PC-3 (cell line): Measurements from ENCODE around the gene SNED1. TPM values are rescaled to one million over a fixed set of nuclear protein-coding genes. Genes with fewer than 3 reads are reported as not detected.

Source experiments
- ATAC-seq: fragments of 200-7000 bp; cut with Tn5 transposase; 2 replicates; pipeline ENCODE4 v1.9.1; 2020; ENCODE audit warnings: mild to moderate bottlenecking, moderate library complexity
- BruUV-seq: library from RNA; stranded (reverse); fragments of 400-500 nt; replicated peaks from 2 replicates; lab custom pipeline; 2021; lab: Mats Ljungman, UMichigan
- CTCF ChIA-PET: fragments of 300-600 bp; sonication (Branson Sonifier 250); formaldehyde crosslinking; loops from one replicate; lab custom pipeline; 2022; ENCODE audit warnings: antibody characterized with exemption; lab: Charles Lee
- POLR2A ChIA-PET: fragments of 300-600 bp; sonication (Branson Sonifier 250); formaldehyde crosslinking; loops from one replicate; lab custom pipeline; 2022; ENCODE audit warnings: antibody characterized with exemption; ENCODE audit not compliant: unreplicated experiment; lab: Charles Lee
- DNase-seq: peaks from one replicate; pipeline ENCODE4 v3.0.0-alpha.2; 2015
- H2AFZ ChIP-seq: fragments of 300-600 bp; sonication (generic); 2 replicates; pipeline ENCODE4 v1.6.0; 2016; ENCODE audit warnings: antibody characterized with exemption, low read length
- H3F3A ChIP-seq: fragments of 300-600 bp; sonication (generic); one replicate; pipeline ENCODE4 v1.6.0; 2017; ENCODE audit warnings: antibody characterized with exemption, low read length, control low read depth, mild to moderate bottlenecking; ENCODE audit not compliant: unreplicated experiment
- H3K27ac ChIP-seq: fragments of 300-600 bp; sonication (generic); 2 replicates; pipeline ENCODE4 v1.5.1; 2016; ENCODE audit warnings: mild to moderate bottlenecking, low read length
- H3K27me3 ChIP-seq: fragments of 300-600 bp; sonication (generic); 2 replicates; pipeline ENCODE4 v1.6.1; 2016; ENCODE audit warnings: low read length, mixed read lengths
- H3K36me3 ChIP-seq: fragments of 300-600 bp; sonication (generic); 2 replicates; pipeline ENCODE4 v1.6.1; 2016; ENCODE audit warnings: low read depth, mixed run types, low read length, mixed read lengths
- H3K4me1 ChIP-seq: fragments of 300-600 bp; sonication (generic); 2 replicates; pipeline ENCODE4 v1.5.1; 2016; ENCODE audit warnings: low read length; ENCODE audit not compliant: insufficient read depth
- H3K4me2 ChIP-seq: fragments of 300-600 bp; sonication (generic); 2 replicates; pipeline ENCODE4 v1.6.0; 2016; ENCODE audit warnings: low read length
- H3K4me3 ChIP-seq: fragments of 300-600 bp; sonication (generic); 2 replicates; pipeline ENCODE4 v1.5.1; 2016; ENCODE audit warnings: mild to moderate bottlenecking, low read length, mixed read lengths
- H3K79me2 ChIP-seq: fragments of 300-600 bp; sonication (generic); 2 replicates; pipeline ENCODE4 v1.6.1; 2017; ENCODE audit warnings: low read length, mixed read lengths
- H3K9ac ChIP-seq: fragments of 300-600 bp; sonication (generic); 2 replicates; pipeline ENCODE4 v1.6.0; 2016; ENCODE audit warnings: mild to moderate bottlenecking, low read length
- H3K9me2 ChIP-seq: fragments of 300-600 bp; sonication (generic); replicated peaks from 2 replicates; pipeline ENCODE4 v1.6.1; 2016; ENCODE audit warnings: mixed run types, low read length, mixed read lengths
- H3K9me3 ChIP-seq: fragments of 300-600 bp; sonication (generic); 2 replicates; pipeline ENCODE4 v1.6.1; 2016; ENCODE audit warnings: low read length, mixed read lengths
- H4K20me1 ChIP-seq: fragments of 300-600 bp; sonication (generic); 2 replicates; pipeline ENCODE4 v1.6.1; 2016; ENCODE audit warnings: low read length, mixed read lengths
- CTCF ChIP-seq: fragments of 300-600 bp; sonication (generic); conservative IDR thresholded peaks from 2 replicates; pipeline ENCODE4 v1.5.1; 2017; ENCODE audit warnings: antibody characterized with exemption, low read depth, mild to moderate bottlenecking, low read length
- EZH2 ChIP-seq: fragments of 300-600 bp; sonication (generic); IDR thresholded peaks from one replicate; pipeline ENCODE4 v1.6.1; 2017; ENCODE audit warnings: antibody characterized with exemption, mild to moderate bottlenecking, low read length; ENCODE audit not compliant: unreplicated experiment
- EZH2phosphoT487 ChIP-seq: fragments of 300-600 bp; sonication (generic); IDR thresholded peaks from 2 replicates; pipeline ENCODE4 v1.6.1; 2018; ENCODE audit warnings: mild to moderate bottlenecking, antibody characterized with exemption, low read length, borderline replicate concordance
- intact Hi-C: fragments of 100-400 bp; cut with micrococcal nuclease; formaldehyde crosslinking; loops from 2 replicates; pipeline ENCODE4 v1.9.0; 2023
- total RNA-seq: library from RNA; depleted of rRNA; stranded (reverse); fragments of >200 nt; gene quantifications from 2 replicates; pipeline ENCODE4 v1.2.3, GENCODE V29; 2014

The SNED1 gene
- total RNA-seq, 1 experiment from 2014 or later = 0.66 TPM

GRCh38 chr2:241064802-241065354 lies 66.5 kb downstream of the SNED1 start:
- no peaks in the 10 kb centered on the region for H3K9me2 ChIP-seq
- DNase-seq = no peak
- no peak overlapping the region for H2AFZ ChIP-seq
- no peaks in the 10 kb centered on the region for H3K9me3 ChIP-seq
- H3K4me1 ChIP-seq = no peaks in the 10 kb centered on the region; the same call in 1 of the 2 replicates
- H3K4me3 ChIP-seq = no peak overlapping the region
- intact Hi-C loops = no loop called here
- H3F3A ChIP-seq = no peaks in the 10 kb centered on the region
- TF ChIP-seq EZH2phosphoT487 (no peak), CTCF (no peak), EZH2 (no peak)
- H3K27ac ChIP-seq = no peak overlapping the region
- no TSS peak for BruUV-seq
- H3K27me3 ChIP-seq = no peaks in the 10 kb centered on the region
- POLR2A ChIA-PET = no interaction called here
- no peaks in the 10 kb centered on the region for H4K20me1 ChIP-seq
- no peaks in the 10 kb centered on the region for H3K79me2 ChIP-seq
- H3K9ac ChIP-seq = no peak overlapping the region
- no peaks in the 10 kb centered on the region for H3K36me3 ChIP-seq
- H3K4me2 ChIP-seq = no peak overlapping the region
- CTCF ChIA-PET = no interaction called here
- ATAC-seq = no peak

GRCh38 chr2:241065355-241065803 lies 67.0 kb downstream of the SNED1 start:
- TF ChIP-seq EZH2phosphoT487 = no peak
- no peak for TF ChIP-seq CTCF
- TF ChIP-seq EZH2 = no peak
- H3K4me2 ChIP-seq = no peak overlapping the region
- no peaks in the 10 kb centered on the region for H3K36me3 ChIP-seq
- no peaks in the 10 kb centered on the region for H3K9me3 ChIP-seq
- no peak overlapping the region for H2AFZ ChIP-seq
- BruUV-seq = no TSS peak
- H3K4me1 ChIP-seq = no peaks in the 10 kb centered on the region; the same call in 1 of the 2 replicates
- no peaks in the 10 kb centered on the region for H3K79me2 ChIP-seq
- H3K9me2 ChIP-seq = no peaks in the 10 kb centered on the region
- H3K9ac ChIP-seq = no peak overlapping the region
- ChIA-PET POLR2A (no interaction called here), CTCF (no interaction called here)
- no peak for DNase-seq
- no peak for ATAC-seq
- H3K4me3 ChIP-seq = no peak overlapping the region
- H3K27me3 ChIP-seq = no peaks in the 10 kb centered on the region
- H3K27ac ChIP-seq = no peak overlapping the region
- no peaks in the 10 kb centered on the region for H4K20me1 ChIP-seq
- intact Hi-C loops = no loop called here
- no peaks in the 10 kb centered on the region for H3F3A ChIP-seq

GRCh38 chr2:241066171-241066892 lies 67.9 kb downstream of the SNED1 start:
- Histone ChIP-seq H3K36me3 (no peaks in the 10 kb centered on the region), H3K9me2 (no peaks in the 10 kb centered on the region), H4K20me1 (no peaks in the 10 kb centered on the region), H3F3A (no peaks in the 10 kb centered on the region), H3K4me2 (no peak overlapping the region), H3K27ac (no peak overlapping the region), H3K4me1 (no peaks in the 10 kb centered on the region; the same call in 1 of the 2 replicates), H3K4me3 (no peak overlapping the region), H3K9me3 (no peaks in the 10 kb centered on the region), H2AFZ (no peak overlapping the region), H3K27me3 (no peaks in the 10 kb centered on the region), H3K79me2 (no peaks in the 10 kb centered on the region), H3K9ac (no peak overlapping the region)
- CTCF ChIA-PET = no interaction called here
- DNase-seq = no peak
- no TSS peak for BruUV-seq
- intact Hi-C loops = no loop called here
- TF ChIP-seq EZH2phosphoT487 = no peak
- TF ChIP-seq CTCF = no peak
- TF ChIP-seq EZH2 = no peak
- POLR2A ChIA-PET = no interaction called here
- ATAC-seq = no peak
